HepG2 (cell line): ENCODE data around the gene ADM. TPM values are rescaled to one million over a fixed set of nuclear protein-coding genes. Genes with fewer than 3 reads are reported as not detected.

ENCODE experiments used
- ATAC-seq: fragments of 200-7000 bp; cut with Tn5 transposase; 3 replicates; pipeline ENCODE4 v1.9.1; 2020; ENCODE audit warnings: mild to moderate bottlenecking, moderate library complexity
- BruUV-seq: library from RNA; stranded (reverse); fragments of 400-500 nt; replicated peaks from 2 replicates; lab custom pipeline; 2021; lab: Mats Ljungman, UMichigan
- CTCF ChIA-PET: fragments of 300-600 bp; formaldehyde crosslinking; extraction: SDS; loops from one replicate; lab custom pipeline; 2021; ENCODE audit warnings: low total read pairs, inconsistent platforms, low intra/inter-chr PET ratio; lab: Yijun Ruan, JAX
- POLR2A ChIA-PET: fragments of 350-600 bp; sonication (Branson Sonifier 250); formaldehyde crosslinking; loops from one replicate; lab custom pipeline; 2020; ENCODE audit warnings: antibody characterized with exemption, inconsistent platforms; lab: Yijun Ruan, JAX
- DNase-seq: peaks from one replicate; pipeline ENCODE4 v3.0.0-alpha.2; 2015; ENCODE audit warnings: low spot score
- FAIRE-seq: peaks from 3 replicates; lab custom pipeline; 2011; peaks lifted over from hg19 to GRCh38; lab: Jason Lieb, UNC
- H2AFZ ChIP-seq: one replicate; pipeline ENCODE4 v1.6.1; 2011; ENCODE audit warnings: low read length, inconsistent platforms
- H3K27ac ChIP-seq: fragments of 300-600 bp; 3 replicates; pipeline ENCODE4 v1.8.0; 2011; ENCODE audit warnings: mixed run types, mild to moderate bottlenecking, mixed read lengths, low read length, inconsistent platforms; ENCODE audit not compliant: insufficient read depth; ENCODE audit errors: extremely low read length
- H3K27me3 ChIP-seq, 2 experiments: fragments of 200-600 bp in 1 of 2; 2 replicates in 1 of 2; 3 replicates in 1 of 2; pipeline versions ENCODE4 v1.6.0 to v1.8.0; 2011; ENCODE audit warnings: low read length in 2 of 2, mild to moderate bottlenecking in 2 of 2, moderate library complexity in 2 of 2, inconsistent platforms in 1 of 2; ENCODE audit not compliant: insufficient read depth in 2 of 2, control insufficient read depth in 1 of 2
- H3K36me3 ChIP-seq, 2 experiments: fragments of 200-600 bp in 1 of 2; replicated peaks in 1 of 2; 2 replicates in 1 of 2; 3 replicates in 1 of 2; pipeline versions ENCODE4 v1.5.1 to v1.8.0; 2011; ENCODE audit warnings: low read length in 2 of 2, inconsistent platforms in 1 of 2; ENCODE audit not compliant: insufficient read depth in 2 of 2, control insufficient read depth in 1 of 2
- H3K4me1 ChIP-seq: 2 replicates; pipeline ENCODE4 v1.5.1; 2012; ENCODE audit warnings: low read length, inconsistent platforms; ENCODE audit not compliant: insufficient read depth
- H3K4me2 ChIP-seq: 2 replicates; pipeline ENCODE4 v1.6.0; 2011; ENCODE audit warnings: low read depth, low read length, inconsistent platforms
- H3K4me3 ChIP-seq, 3 experiments: fragments of 200-600 bp in 1 of 3; sonication (generic), shearing (Covaris generic) in 1 of 3; replicated peaks in 1 of 3; 2 replicates each; pipeline ENCODE4 v1.5.1; 2011 to 2016; ENCODE audit warnings: low read length in 3 of 3, inconsistent platforms in 2 of 3, low read depth in 2 of 3, mild to moderate bottlenecking in 2 of 3, control low read depth in 1 of 3, mixed read lengths in 1 of 3; ENCODE audit not compliant: insufficient read depth in 1 of 3
- H3K79me2 ChIP-seq: one replicate; pipeline ENCODE4 v1.6.1; 2011; ENCODE audit warnings: low read length, inconsistent platforms; ENCODE audit not compliant: insufficient read depth
- H3K9ac ChIP-seq: 2 replicates; pipeline ENCODE4 v1.6.0; 2011; ENCODE audit warnings: mild to moderate bottlenecking, low read depth, low read length, inconsistent platforms; ENCODE audit not compliant: insufficient read depth
- H3K9me3 ChIP-seq: 2 replicates; pipeline ENCODE4 v1.5.1; 2012; ENCODE audit warnings: mild to moderate bottlenecking, low read length
- H4K20me1 ChIP-seq: 2 replicates; pipeline ENCODE4 v1.6.0; 2011; ENCODE audit warnings: inconsistent platforms, mild to moderate bottlenecking, low read length, moderate library complexity; ENCODE audit not compliant: insufficient read depth
- ADNP ChIP-seq: sonication (generic); formaldehyde crosslinking; IDR thresholded peaks from 2 replicates; pipeline ENCODE4 v1.4.0; 2020; ENCODE audit warnings: missing genetic modification reagents
- FOXJ3 ChIP-seq: sonication (generic); formaldehyde crosslinking; IDR thresholded peaks from 2 replicates; pipeline ENCODE4 v1.4.0; 2020; ENCODE audit warnings: missing genetic modification reagents, mild to moderate bottlenecking, borderline replicate concordance
- KLF9 ChIP-seq: IDR thresholded peaks from 2 replicates; pipeline ENCODE4 v1.6.1; 2016; ENCODE audit warnings: low read depth
- MEIS1 ChIP-seq: sonication (generic); formaldehyde crosslinking; IDR thresholded peaks from 2 replicates; pipeline ENCODE4 v1.9.0; 2021; ENCODE audit warnings: mild to moderate bottlenecking, missing genetic modification reagents, moderate library complexity, borderline replicate concordance
- PCBP1 ChIP-seq: fragments of 200-400 bp; formaldehyde crosslinking; IDR thresholded peaks from 2 replicates; pipeline ENCODE4 v1.6.1; 2017; ENCODE audit warnings: mild to moderate bottlenecking, low read depth, low read length, borderline replicate concordance
- ZFP36 ChIP-seq: fragments of 150-350 bp; IDR thresholded peaks from 2 replicates; pipeline ENCODE4 v1.6.1; 2018; ENCODE audit warnings: borderline replicate concordance, low read length, low read depth; ENCODE audit not compliant: partially characterized antibody
- ZFP36L2 ChIP-seq: sonication (generic); formaldehyde crosslinking; IDR thresholded peaks from 2 replicates; pipeline ENCODE4 v1.4.0; 2020; ENCODE audit warnings: missing genetic modification reagents
- ZNF230 ChIP-seq: sonication (generic); formaldehyde crosslinking; IDR thresholded peaks from 2 replicates; pipeline ENCODE4 v1.4.0; 2020; ENCODE audit warnings: mild to moderate bottlenecking, missing genetic modification reagents
- ZNF431 ChIP-seq: sonication (generic); formaldehyde crosslinking; IDR thresholded peaks from 2 replicates; pipeline ENCODE4 v1.9.0; 2022; ENCODE audit warnings: missing genetic modification reagents, low read depth, mild to moderate bottlenecking, borderline replicate concordance
- ZNF607 ChIP-seq: sonication (generic); formaldehyde crosslinking; IDR thresholded peaks from 2 replicates; pipeline ENCODE4 v1.5.1; 2020; ENCODE audit warnings: missing genetic modification reagents, mild to moderate bottlenecking, borderline replicate concordance
- ZNF749 ChIP-seq: sonication (generic); formaldehyde crosslinking; IDR thresholded peaks from 2 replicates; pipeline ENCODE4 v1.8.0; 2022; ENCODE audit warnings: mild to moderate bottlenecking, missing genetic modification reagents, moderate library complexity, borderline replicate concordance
- ZNF879 ChIP-seq: sonication (generic); formaldehyde crosslinking; IDR thresholded peaks from 2 replicates; pipeline ENCODE4 v1.8.1; 2023; ENCODE audit warnings: missing genetic modification reagents
- ZZZ3 ChIP-seq: sonication (generic); formaldehyde crosslinking; IDR thresholded peaks from 2 replicates; pipeline ENCODE4 v1.4.0; 2020; ENCODE audit warnings: missing genetic modification reagents, mild to moderate bottlenecking, borderline replicate concordance
- WGBS: methylation state at CpG from one replicate; pipeline ENCODE4 v1.1.6; 2017; ENCODE audit warnings: low lambda C conversion rate; 5-methylcytosine and 5-hydroxymethylcytosine counted together
- in situ Hi-C: cut with HindIII; loops from 2 replicates; pipeline ENCODE4 v1.10.0; 2017; ENCODE audit warnings: low pct_unique_long_range_greater_than_20kb; ENCODE audit not compliant: extremely low pct_ligation_motif_present
- intact Hi-C: fragments of 100-400 bp; cut with micrococcal nuclease; formaldehyde crosslinking; loops from one replicate; pipeline ENCODE4 v1.10.0; 2022; ENCODE audit not compliant: unreplicated experiment
- polyA plus RNA-seq, 8 experiments: library from polyadenylated mRNA; depleted of rRNA in 3 of 8; stranded (reverse) in 7 of 8; unstranded in 1 of 8; fragments of >200 nt; fragmentation: Illumina TruSeq in 4 of 8; extraction: Trizol in 4 of 8; gene quantifications; 2 replicates each; pipeline versions ENCODE4 v1.2.1 to v1.2.3, GENCODE V29; 2011 to 2016; ENCODE audit warnings: low read depth in 4 of 8, missing spikeins in 1 of 8, mixed read lengths in 1 of 8; ENCODE audit not compliant: insufficient read depth in 1 of 8
- total RNA-seq, 5 experiments: library from RNA; depleted of rRNA; stranded (reverse); fragments of >200 nt; fragmentation: Illumina TruSeq; extraction: Trizol; gene quantifications; 2 replicates each; pipeline ENCODE4 v1.2.3, GENCODE V29; 2016; ENCODE audit warnings: low read depth in 1 of 5
- TF ChIP-seq, protein P1 (sequence below): sonication (generic); formaldehyde crosslinking; IDR thresholded peaks from 2 replicates; pipeline ENCODE4 v1.8.0; 2023; ENCODE audit warnings: mild to moderate bottlenecking, missing genetic modification reagents
- TF ChIP-seq, protein P2 (sequence below): sonication (generic); formaldehyde crosslinking; IDR thresholded peaks from 2 replicates; pipeline ENCODE4 v1.8.1; 2023; ENCODE audit warnings: mild to moderate bottlenecking, missing genetic modification reagents
- TF ChIP-seq, protein P3 (sequence below): IDR thresholded peaks from 2 replicates; pipeline ENCODE4 v1.6.1; 2016; ENCODE audit warnings: missing biosample characterization, missing genetic modification reagents, low read depth
- TF ChIP-seq, protein P4 (sequence below): sonication (generic); formaldehyde crosslinking; IDR thresholded peaks from 2 replicates; pipeline ENCODE4 v1.9.0; 2021; ENCODE audit warnings: missing genetic modification reagents, mild to moderate bottlenecking, borderline replicate concordance

The ADM gene
- total and polyA plus RNA-seq, 2 of the 13 experiments (the other 11 are each of a cell fraction or from before 2014, with no cell fraction given) = 10.7 to 26.1 TPM

DNA sequence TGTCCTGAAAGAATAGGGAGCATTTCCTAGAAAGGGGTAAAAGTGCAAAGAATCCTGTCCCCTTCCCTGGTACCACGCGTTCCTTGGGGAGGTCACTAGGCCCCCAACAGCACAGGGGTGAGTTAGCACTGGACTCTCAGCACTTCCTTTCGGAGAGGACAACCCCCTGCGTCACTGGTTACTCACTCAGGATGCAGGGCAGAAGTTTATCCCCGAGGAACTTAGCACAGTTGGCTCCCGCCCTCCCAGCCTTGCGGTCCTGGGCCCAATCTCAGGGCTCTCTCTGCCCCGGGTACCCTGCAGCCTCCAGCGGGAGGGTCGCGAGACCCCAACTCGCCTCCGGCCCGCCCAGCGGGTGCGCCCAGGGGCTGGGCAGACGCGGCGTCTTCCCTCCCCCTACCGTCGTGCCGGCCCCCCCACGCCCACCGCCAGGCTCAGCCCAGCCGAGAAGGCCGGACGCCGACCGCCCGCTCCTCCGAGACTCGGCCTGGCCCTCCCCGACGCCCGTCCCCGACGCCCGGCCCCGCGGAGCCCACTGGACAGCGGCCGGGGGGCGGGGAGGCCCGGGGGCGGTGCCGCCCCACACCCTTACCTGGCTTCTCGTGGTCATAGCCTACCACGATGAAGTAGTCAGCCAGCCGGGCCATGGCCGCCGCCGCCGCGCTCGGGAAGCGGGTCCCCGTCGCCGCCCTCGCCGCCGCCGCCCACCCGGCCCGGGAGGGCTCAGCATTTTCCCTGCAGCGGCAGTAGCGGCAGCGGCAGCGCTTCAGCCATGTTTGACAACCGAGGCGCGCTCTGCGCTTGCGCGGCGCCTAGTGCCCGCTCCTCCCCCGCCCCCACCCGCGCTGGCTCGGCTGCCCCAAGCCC, 11.2 kb upstream of the ADM start, which contains the start of gene SBF2:
TSS of gene SBF2 (minus strand) at position 797 of the 867 bp plus-strand sequence. CDS start at position 647, 150 bp downstream.
- no TSS peak for BruUV-seq
- Histone ChIP-seq H3K9me3 (no peaks in the 10 kb centered on the region), H3K36me3 (peaks cover 0 to 2% of the 10 kb centered on the region in 2 experiments; a peak in 1 of 5 replicates), H3K27ac (peak within 1 kb of the TSS; percentile 88), H3K4me1 (peaks cover 60% of the 10 kb centered on the region), H3K9ac (peak within 1 kb of the TSS; percentile 79), H3K27me3 (no peaks in the 10 kb centered on the region; a peak in 1 of 5 replicates), H3K79me2 (peaks cover 43% of the 10 kb centered on the region), H3K4me3 (peak within 1 kb of the TSS; percentile 89 to 96 (median 90)), H2AFZ (peak within 1 kb of the TSS; percentile 54), H3K4me2 (peak within 1 kb of the TSS; percentile 87), H4K20me1 (no peaks in the 10 kb centered on the region; the same call in 1 of the 2 replicates)
- ChIA-PET POLR2A (interaction anchor here (12.1 kb wide), 1 partner anchor 11 kb away, joined by 221 read pairs; the partner anchor contains the start of gene ADM), CTCF (no interaction called here)
- peak; percentile 69 for DNase-seq
- 0% methylated on average over 8 of the region's 81 CpGs for WGBS
- FAIRE-seq = no peak
- intact Hi-C loops = loop anchor here (1.0 kb wide), 2 partner anchors 11 to 45 kb away; no protein-coding TSS in a partner anchor
- in situ Hi-C loops = no loop called here
- peak; percentile 73 for ATAC-seq
- TF ChIP-seq FOXJ3 (CRISPR knock-in tag) (no peak), ZNF749 (CRISPR knock-in tag) (no peak), ADNP (CRISPR knock-in tag) (0 out of 2 replicates have a peak, but pooled peaks have one; percentile 23), ZZZ3 (CRISPR knock-in tag) (no peak), ZNF879 (CRISPR knock-in tag) (0 out of 2 replicates have a peak, but pooled peaks have one; percentile 29), ZNF230 (CRISPR knock-in tag) (peak; percentile 56; the same call in 1 of the 2 replicates), ZNF431 (CRISPR knock-in tag) (peak; percentile 76; the same call in 1 of the 2 replicates), PCBP1 (no peak), ZFP36 (no peak), MEIS1 (no peak), ZNF607 (CRISPR knock-in tag) (no peak; the same call in 1 of the 2 replicates), ZFP36L2 (no peak), KLF9 (no peak)
- TF ChIP-seq, protein P1, sequence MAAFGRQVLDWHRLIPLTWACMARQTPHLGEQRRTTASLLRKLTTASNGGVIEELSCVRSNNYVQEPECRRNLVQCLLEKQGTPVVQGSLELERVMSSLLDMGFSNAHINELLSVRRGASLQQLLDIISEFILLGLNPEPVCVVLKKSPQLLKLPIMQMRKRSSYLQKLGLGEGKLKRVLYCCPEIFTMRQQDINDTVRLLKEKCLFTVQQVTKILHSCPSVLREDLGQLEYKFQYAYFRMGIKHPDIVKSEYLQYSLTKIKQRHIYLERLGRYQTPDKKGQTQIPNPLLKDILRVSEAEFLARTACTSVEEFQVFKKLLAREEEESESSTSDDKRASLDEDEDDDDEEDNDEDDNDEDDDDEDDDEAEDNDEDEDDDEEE (CRISPR knock-in tag) = peak; percentile 87
- TF ChIP-seq, protein P2, sequence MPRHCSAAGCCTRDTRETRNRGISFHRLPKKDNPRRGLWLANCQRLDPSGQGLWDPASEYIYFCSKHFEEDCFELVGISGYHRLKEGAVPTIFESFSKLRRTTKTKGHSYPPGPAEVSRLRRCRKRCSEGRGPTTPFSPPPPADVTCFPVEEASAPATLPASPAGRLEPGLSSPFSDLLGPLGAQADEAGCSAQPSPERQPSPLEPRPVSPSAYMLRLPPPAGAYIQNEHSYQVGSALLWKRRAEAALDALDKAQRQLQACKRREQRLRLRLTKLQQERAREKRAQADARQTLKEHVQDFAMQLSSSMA (CRISPR knock-in tag) = no peak
- TF ChIP-seq, protein P3, sequence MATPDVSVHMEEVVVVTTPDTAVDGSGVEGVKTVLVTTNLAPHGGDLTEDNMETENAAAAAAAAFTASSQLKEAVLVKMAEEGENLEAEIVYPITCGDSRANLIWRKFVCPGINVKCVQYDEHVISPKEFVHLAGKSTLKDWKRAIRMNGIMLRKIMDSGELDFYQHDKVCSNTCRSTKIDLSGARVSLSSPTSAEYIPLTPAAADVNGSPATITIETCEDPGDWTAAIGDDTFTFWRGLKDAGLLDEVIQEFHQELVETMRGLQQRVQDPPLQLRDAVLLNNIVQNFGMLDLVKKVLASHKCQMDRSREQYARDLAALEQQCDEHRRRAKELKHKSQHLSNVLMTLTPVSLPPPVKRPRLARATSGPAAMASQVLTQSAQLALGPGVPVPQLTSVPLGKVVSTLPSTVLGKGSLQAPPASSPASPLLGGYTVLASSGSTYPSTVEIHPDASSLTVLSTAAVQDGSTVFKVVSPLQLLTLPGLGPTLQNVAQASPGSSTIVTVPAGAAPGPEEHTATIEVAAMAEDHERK (CRISPR knock-in tag) = no peak
- TF ChIP-seq, protein P4, sequence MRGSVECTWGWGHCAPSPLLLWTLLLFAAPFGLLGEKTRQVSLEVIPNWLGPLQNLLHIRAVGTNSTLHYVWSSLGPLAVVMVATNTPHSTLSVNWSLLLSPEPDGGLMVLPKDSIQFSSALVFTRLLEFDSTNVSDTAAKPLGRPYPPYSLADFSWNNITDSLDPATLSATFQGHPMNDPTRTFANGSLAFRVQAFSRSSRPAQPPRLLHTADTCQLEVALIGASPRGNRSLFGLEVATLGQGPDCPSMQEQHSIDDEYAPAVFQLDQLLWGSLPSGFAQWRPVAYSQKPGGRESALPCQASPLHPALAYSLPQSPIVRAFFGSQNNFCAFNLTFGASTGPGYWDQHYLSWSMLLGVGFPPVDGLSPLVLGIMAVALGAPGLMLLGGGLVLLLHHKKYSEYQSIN (CRISPR knock-in tag) = no peak
